B cell (primary cell): Measurements from ENCODE around the gene CAND2. TPM values are rescaled to one million over a fixed set of nuclear protein-coding genes. Genes with fewer than 3 reads are reported as not detected.

Experiments
- ATAC-seq: fragments of 200-7000 bp; cut with Tn5 transposase; one replicate; pipeline ENCODE4 v1.10.0; 2021; ENCODE audit warnings: low read depth, mild to moderate bottlenecking, moderate number of reproducible peaks, moderate library complexity
- CTCF ChIA-PET: fragments of 350-600 bp; sonication (Branson Sonifier 250); formaldehyde crosslinking; loops from one replicate; lab custom pipeline; 2021; ENCODE audit warnings: antibody characterized with exemption, inconsistent platforms; lab: Charles Lee
- POLR2A ChIA-PET: fragments of 350-600 bp; sonication (Branson Sonifier 250); formaldehyde crosslinking; loops from one replicate; lab custom pipeline; 2021; ENCODE audit warnings: antibody characterized with exemption; lab: Charles Lee
- DNase-seq: peaks from one replicate; pipeline ENCODE4 v3.0.0; 2013
- H2AFZ ChIP-seq: 2 replicates; pipeline ENCODE4 v1.6.1; 2012; ENCODE audit warnings: mild to moderate bottlenecking, low read depth, low read length; ENCODE audit not compliant: insufficient read depth, poor library complexity, severe bottlenecking
- H3K27ac ChIP-seq, 2 donors: 1 replicate in 1 of 2; 2 replicates in 1 of 2; pipeline ENCODE4 v1.5.1; 2012 to 2013; ENCODE audit warnings: low read length in 2 of 2, mild to moderate bottlenecking in 2 of 2, moderate library complexity in 1 of 2
- H3K27me3 ChIP-seq, 4 experiments: fragments of 200-600 bp in 1 of 4; sonication (generic) in 1 of 4; replicated peaks in 1 of 4; 1 replicate in 2 of 4; 2 replicates in 2 of 4; pipeline versions ENCODE4 v1.6.1 to v1.7.0; 2013 to 2016; ENCODE audit warnings: low read length in 3 of 4, mild to moderate bottlenecking in 2 of 4, mixed read lengths in 1 of 4, moderate library complexity in 1 of 4; ENCODE audit not compliant: insufficient read depth in 4 of 4, control insufficient read depth in 3 of 4; ENCODE audit errors: control extremely low read depth in 1 of 4
- H3K36me3 ChIP-seq, 2 experiments: replicated peaks in 1 of 2; 1 replicate in 1 of 2; 2 replicates in 1 of 2; pipeline versions ENCODE4 v1.6.1 to v1.7.1; 2013; ENCODE audit warnings: low read length in 1 of 2; ENCODE audit not compliant: insufficient read depth in 2 of 2, control insufficient read depth in 1 of 2; ENCODE audit errors: control extremely low read depth in 1 of 2, extremely low read depth in 1 of 2
- H3K4me1 ChIP-seq, 2 donors: fragments of 200-600 bp in 1 of 2; sonication (generic) in 1 of 2; 1 replicate in 1 of 2; 2 replicates in 1 of 2; pipeline versions ENCODE4 v1.5.1 to v1.6.1; 2013 to 2017; ENCODE audit warnings: low read length in 2 of 2; ENCODE audit not compliant: control insufficient read depth in 2 of 2, insufficient read depth in 2 of 2
- H3K4me2 ChIP-seq: replicated peaks from 2 replicates; pipeline ENCODE3; 2012; ENCODE audit warnings: mild to moderate bottlenecking, low read depth, low read length; ENCODE audit not compliant: poor library complexity, severe bottlenecking
- H3K4me3 ChIP-seq, 5 experiments: fragments of 200-600 bp in 1 of 5; sonication (generic) in 1 of 5; 1 replicate in 3 of 5; 2 replicates in 2 of 5; pipeline versions ENCODE4 v1.5.1 to v1.7.0; 2011 to 2016; ENCODE audit warnings: low read length in 4 of 5, mild to moderate bottlenecking in 4 of 5, low read depth in 2 of 5, control low read depth in 1 of 5, moderate library complexity in 1 of 5; ENCODE audit not compliant: insufficient read depth in 1 of 5; ENCODE audit errors: control extremely low read depth in 1 of 5, extremely low read depth in 1 of 5
- H3K79me2 ChIP-seq: fragments of 200-600 bp; sonication (generic); one replicate; pipeline ENCODE4 v1.6.0; 2016; ENCODE audit warnings: low read length; ENCODE audit not compliant: control insufficient read depth, insufficient read depth
- H3K9ac ChIP-seq: fragments of 200-600 bp; sonication (generic); 2 replicates; pipeline ENCODE4 v1.6.1; 2017; ENCODE audit warnings: mild to moderate bottlenecking, low read length, moderate library complexity
- H3K9me3 ChIP-seq, 3 donors: one replicate each; pipeline versions ENCODE4 v1.6.1 to v1.7.1; 2013; ENCODE audit warnings: low read length in 2 of 3; ENCODE audit not compliant: control insufficient read depth in 2 of 3, insufficient read depth in 1 of 3; ENCODE audit errors: control extremely low read depth in 1 of 3
- H4K20me1 ChIP-seq: 2 replicates; pipeline ENCODE4 v1.6.0; 2012; ENCODE audit warnings: mild to moderate bottlenecking, low read length; ENCODE audit not compliant: insufficient read depth, control insufficient read depth, poor library complexity, severe bottlenecking
- H3K27ac Mint-ChIP-seq: one replicate; pipeline ENCODE4 v1.8.0; 2021; ENCODE audit warnings: mixed read lengths
- H3K27me3 Mint-ChIP-seq: one replicate; pipeline ENCODE4 v1.8.0; 2021; ENCODE audit warnings: mixed read lengths
- H3K4me1 Mint-ChIP-seq: one replicate; pipeline ENCODE4 v1.8.0; 2021; ENCODE audit warnings: mixed read lengths
- H3K4me3 Mint-ChIP-seq: one replicate; pipeline ENCODE4 v1.8.0; 2021; ENCODE audit warnings: mixed read lengths
- H3K9me3 Mint-ChIP-seq: one replicate; pipeline ENCODE4 v1.8.0; 2022; ENCODE audit warnings: mixed read lengths; ENCODE audit not compliant: insufficient read depth
- CTCF ChIP-seq: fragments of 200-600 bp; IDR thresholded peaks from one replicate; pipeline ENCODE4 v1.8.0; 2022; ENCODE audit warnings: antibody characterized with exemption, mild to moderate bottlenecking
- EZH2 ChIP-seq: IDR thresholded peaks from 2 replicates; pipeline ENCODE4 v1.6.1; 2012; ENCODE audit warnings: borderline replicate concordance, low read depth, mild to moderate bottlenecking, moderate library complexity, low read length; ENCODE audit not compliant: insufficient read depth, poor library complexity, severe bottlenecking
- WGBS: methylation state at CpG from one replicate; pipeline ENCODE4 v1.1.5; 2013; ENCODE audit warnings: missing lambda C conversion rate; ENCODE audit not compliant: insufficient coverage; 5-methylcytosine and 5-hydroxymethylcytosine counted together
- intact Hi-C: fragments of 100-400 bp; cut with micrococcal nuclease; formaldehyde crosslinking; loops from one replicate; pipeline ENCODE4 v1.10.0; 2022
- polyA plus RNA-seq: library from polyadenylated mRNA; depleted of rRNA; stranded (reverse); fragments of >200 nt; gene quantifications from 2 replicates; pipeline ENCODE4 v1.2.3, GENCODE V29; 2012
- total RNA-seq, 2 donors: library from RNA; stranded (reverse); fragments of 120-200 nt in 1 of 2; gene quantifications; 1 replicate in 1 of 2; 2 replicates in 1 of 2; pipeline versions ENCODE4 v1.2.3 to v1.2.4, GENCODE V29; 2013 to 2022

Gene CAND2
- total and polyA plus RNA-seq, 2 donors (not counting 1 experiment from before 2014, with no cell fraction given) = 0.34 to 1.9 TPM

DNA sequence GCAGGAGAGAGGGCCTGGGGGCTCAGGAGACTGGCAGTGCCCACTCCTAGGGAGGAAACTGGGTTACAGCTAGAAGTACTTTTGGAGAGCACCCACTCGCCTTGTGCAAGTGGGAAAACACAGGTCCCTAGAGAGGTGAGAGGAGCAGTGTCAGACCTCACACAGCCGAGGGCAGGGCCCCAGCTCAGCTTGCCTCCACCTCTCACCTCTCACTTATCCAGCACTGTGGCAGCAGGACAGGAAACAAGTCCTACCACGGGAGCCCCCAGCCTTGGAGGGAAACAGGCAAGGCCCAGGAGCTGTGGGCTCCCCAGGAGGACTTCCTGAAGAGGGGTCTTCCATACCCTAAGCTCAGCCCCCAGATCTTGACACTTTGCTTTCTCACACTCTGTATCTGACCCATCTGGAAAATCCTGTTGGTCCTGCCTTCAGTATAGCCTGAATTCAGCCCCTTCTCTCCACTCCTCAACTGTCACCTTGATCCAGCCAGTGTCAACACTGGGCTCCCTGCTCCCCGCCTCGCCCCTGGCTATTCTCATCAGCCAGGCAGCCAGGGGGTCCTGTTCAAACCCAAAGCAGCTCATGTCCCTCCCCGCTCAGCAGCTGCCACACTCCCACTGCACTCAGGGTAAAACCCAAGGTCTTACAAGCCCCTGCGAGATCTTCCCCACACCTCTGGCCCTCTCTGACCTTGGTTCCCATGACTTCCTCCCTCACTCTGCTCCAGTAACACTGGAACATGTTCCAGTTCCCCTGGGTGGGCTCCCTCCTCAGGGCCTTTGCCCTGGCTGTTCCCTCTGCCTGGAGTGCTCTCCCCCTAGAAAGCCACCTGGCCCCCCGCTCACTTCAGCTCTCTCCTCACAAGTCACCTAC lies 36.6 kb upstream of the CAND2 start:
- H3K9me3 Mint-ChIP-seq = no peaks in the 10 kb centered on the region
- H3K27me3 ChIP-seq = peaks cover 0 to 3% (median 0%) of the 10 kb centered on the region in 4 experiments
- DNase-seq = no peak
- intact Hi-C loops = no loop called here
- no peaks in the 10 kb centered on the region for H3K9me3 ChIP-seq
- peaks cover 0 to 3% of the 10 kb centered on the region in 2 donors for H3K4me1 ChIP-seq
- H3K36me3 ChIP-seq = no peaks in the 10 kb centered on the region
- POLR2A ChIA-PET = interaction anchor here (1.2 kb wide), 1 partner anchor 67 kb away, joined by 5 read pairs; no protein-coding TSS in a partner anchor
- no peaks in the 10 kb centered on the region for H4K20me1 ChIP-seq
- H3K4me3 Mint-ChIP-seq = no peak overlapping the region
- H3K4me2 ChIP-seq = no peak overlapping the region
- peaks cover 13% of the 10 kb centered on the region for H3K4me1 Mint-ChIP-seq
- no peak overlapping the region for H3K9ac ChIP-seq
- no peak overlapping the region for H3K27ac Mint-ChIP-seq
- CTCF ChIA-PET = interaction anchor here (0.6 to 1.2 kb wide), 2 partner anchors 10 to 15 kb away, joined by 4 to 5 read pairs; no protein-coding TSS in a partner anchor
- no peaks in the 10 kb centered on the region for H3K79me2 ChIP-seq
- no peak for ATAC-seq
- no peak overlapping the region for H3K27ac ChIP-seq
- peaks cover 15% of the 10 kb centered on the region for H3K27me3 Mint-ChIP-seq
- TF ChIP-seq CTCF = no peak
- TF ChIP-seq EZH2 = no peak
- WGBS = 69% methylated on average over 8 of the region's 8 CpGs
- no peak overlapping the region for H2AFZ ChIP-seq
- no peak overlapping the region for H3K4me3 ChIP-seq

GRCh38 chr3:12764171-12764776 lies 32.2 kb upstream of the CAND2 start:
- TF ChIP-seq CTCF (no peak), EZH2 (no peak)
- no peak overlapping the region for H3K27ac Mint-ChIP-seq
- H3K79me2 ChIP-seq = no peaks in the 10 kb centered on the region
- H3K4me1 Mint-ChIP-seq = peaks cover 3% of the 10 kb centered on the region
- peaks cover 0 to 4% (median 2%) of the 10 kb centered on the region in 4 experiments for H3K27me3 ChIP-seq
- no peak overlapping the region for H3K9ac ChIP-seq
- intact Hi-C loops = no loop called here
- no peaks in the 10 kb centered on the region for H3K36me3 ChIP-seq
- no peak overlapping the region for H3K4me3 Mint-ChIP-seq
- H3K9me3 Mint-ChIP-seq = no peaks in the 10 kb centered on the region
- no peak overlapping the region for H2AFZ ChIP-seq
- H3K27ac ChIP-seq = no peak overlapping the region
- H3K4me1 ChIP-seq = no peaks in the 10 kb centered on the region
- WGBS = 86% methylated on average over 4 of the region's 8 CpGs
- H4K20me1 ChIP-seq = no peaks in the 10 kb centered on the region
- DNase-seq = no peak
- no peak overlapping the region for H3K4me2 ChIP-seq
- ATAC-seq = no peak
- H3K27me3 Mint-ChIP-seq = peaks cover 23% of the 10 kb centered on the region
- H3K4me3 ChIP-seq = no peak overlapping the region
- no peaks in the 10 kb centered on the region for H3K9me3 ChIP-seq
- ChIA-PET POLR2A (no interaction called here), CTCF (no interaction called here)
